Measurements from ENCODE around the gene MARCHF4.

MARCHF4 gene

GRCh38 chr2:216355711-216356110, 16.6 kb downstream of the MARCHF4 start:
- DNase-seq, result no peak
- in situ Hi-C loops (cut with HindIII; ENCODE audit: low pct_ligation_motif_present, low pct_unique_long_range_greater_than_20kb, low sequenced_read_pairs), result no loop called here

DNA sequence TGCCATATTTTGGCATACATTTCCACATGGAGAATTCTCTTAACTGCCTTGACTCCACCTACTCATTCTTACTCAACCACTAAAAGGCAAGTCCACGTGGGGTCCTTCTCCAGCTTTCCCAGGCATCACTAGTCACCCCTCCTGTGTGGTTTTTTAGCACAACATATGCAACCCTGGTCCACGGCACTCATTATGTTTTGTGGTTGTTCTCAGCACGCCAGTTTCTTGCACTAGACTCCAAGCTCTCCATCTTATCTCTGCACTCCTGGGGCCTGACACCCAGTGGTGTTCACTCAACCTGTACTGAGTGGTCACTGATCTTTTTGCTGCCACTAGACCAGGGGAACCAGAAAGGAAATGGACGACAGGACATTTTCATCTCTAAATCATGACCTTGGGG, 18.0 kb downstream of the MARCHF4 start:
- DNase-seq, result no peak
- in situ Hi-C loops (cut with HindIII; ENCODE audit: low pct_ligation_motif_present, low pct_unique_long_range_greater_than_20kb, low sequenced_read_pairs), result no loop called here

DNA sequence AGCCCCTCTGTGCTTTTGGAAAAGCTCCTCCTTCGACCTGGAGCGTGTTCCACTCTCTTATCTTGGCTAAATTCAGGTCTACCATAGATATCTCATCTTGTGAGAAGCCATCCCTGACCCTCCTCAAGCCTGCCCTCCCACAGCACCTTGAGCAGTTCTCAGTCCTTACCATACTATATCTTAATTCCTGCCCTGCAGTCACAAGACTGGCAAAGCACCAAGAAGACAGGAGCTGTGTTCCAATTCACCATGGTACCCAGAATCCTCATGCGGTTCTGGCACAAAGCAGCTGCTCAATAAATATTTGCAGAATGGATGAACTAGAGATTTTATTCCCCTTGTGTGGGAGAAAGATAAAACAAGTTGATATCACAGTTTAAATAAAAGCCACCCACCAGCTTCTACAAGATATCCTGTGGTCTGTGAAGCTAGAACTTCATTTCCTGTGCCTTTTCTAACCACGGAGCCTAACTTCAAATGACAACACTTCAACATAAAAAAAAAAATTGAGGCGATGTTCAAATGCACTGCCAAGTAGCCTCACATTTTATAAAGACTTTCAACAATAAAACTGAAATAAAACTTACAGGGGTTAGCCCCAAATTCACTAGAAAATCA, 19.5 kb downstream of the MARCHF4 start:
- in situ Hi-C loops (cut with HindIII; ENCODE audit: low pct_ligation_motif_present, low pct_unique_long_range_greater_than_20kb, low sequenced_read_pairs), result no loop called here
- no peak for DNase-seq

- DNase-seq, result no peak
- in situ Hi-C loops (cut with HindIII; ENCODE audit: low pct_ligation_motif_present, low pct_unique_long_range_greater_than_20kb, low sequenced_read_pairs), result no loop called here
Observed at GRCh38 chr2:216351172-216351925, 20.9 kb downstream of the MARCHF4 start.

DNA sequence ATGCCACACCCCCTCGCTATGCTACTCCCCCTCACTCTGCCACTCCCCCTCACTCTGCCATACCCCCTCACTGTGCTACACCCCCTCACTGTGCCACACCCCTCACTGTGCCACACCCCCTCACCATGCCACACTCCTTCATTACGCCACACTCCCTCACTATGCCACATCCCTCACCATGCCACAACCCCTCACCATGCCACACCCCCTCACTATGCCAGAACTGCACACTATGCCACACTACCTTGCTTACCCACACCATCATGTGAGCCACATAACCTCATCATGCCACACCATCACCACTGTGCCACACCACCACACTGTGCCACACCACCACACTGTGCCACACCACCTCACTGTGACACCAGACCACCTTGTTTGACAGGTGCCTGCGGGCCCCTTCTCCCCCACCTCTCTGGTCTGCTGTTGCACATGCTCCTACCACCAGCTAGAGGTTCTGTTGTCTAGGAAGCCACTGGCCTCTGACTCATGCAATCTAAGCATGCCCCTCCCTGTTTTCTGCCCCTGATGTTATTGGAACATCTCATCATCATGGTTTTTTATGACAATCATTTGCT, 22.0 kb downstream of the MARCHF4 start:
- in situ Hi-C loops (cut with HindIII; ENCODE audit: low pct_ligation_motif_present, low pct_unique_long_range_greater_than_20kb, low sequenced_read_pairs), result no loop called here
- DNase-seq, result peak; percentile 53

GRCh38 chr2:216349366-216349765, 22.9 kb downstream of the MARCHF4 start:
- no peak for DNase-seq
- in situ Hi-C loops (cut with HindIII; ENCODE audit: low pct_ligation_motif_present, low pct_unique_long_range_greater_than_20kb, low sequenced_read_pairs), result no loop called here

DNA sequence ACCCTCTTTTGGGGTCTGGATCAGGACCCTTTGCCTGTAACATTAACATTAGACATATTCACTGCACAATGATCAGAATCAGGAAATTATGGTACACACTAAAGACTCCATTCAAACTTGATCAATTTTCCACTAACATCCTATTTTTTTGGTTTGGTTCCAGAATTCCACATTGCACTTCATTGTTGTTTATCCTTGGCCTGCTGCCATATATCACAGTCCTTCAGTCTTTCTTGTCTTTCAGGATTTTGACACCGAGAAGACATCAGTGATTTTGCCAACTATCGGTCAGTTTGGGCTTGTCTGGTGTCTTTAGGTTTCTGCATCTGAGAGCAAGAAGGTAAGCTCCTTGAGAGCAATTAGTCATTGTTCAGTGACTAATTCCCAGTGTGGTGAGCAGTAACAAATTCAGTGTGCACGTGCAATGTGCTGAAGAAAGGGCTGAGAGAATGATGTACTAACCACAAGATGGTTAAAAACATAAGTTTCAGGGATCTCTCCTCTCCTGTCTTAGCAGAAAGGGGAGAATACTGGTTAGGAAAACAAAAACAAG, 23.5 kb downstream of the MARCHF4 start:
- in situ Hi-C loops (cut with HindIII; ENCODE audit: low pct_ligation_motif_present, low pct_unique_long_range_greater_than_20kb, low sequenced_read_pairs), result no loop called here
- DNase-seq, result peak; percentile 38

- no peak for DNase-seq
- in situ Hi-C loops (cut with HindIII; ENCODE audit: low pct_ligation_motif_present, low pct_unique_long_range_greater_than_20kb, low sequenced_read_pairs), result no loop called here
Observed at GRCh38 chr2:216346781-216347180, 25.5 kb downstream of the MARCHF4 start.

DNA sequence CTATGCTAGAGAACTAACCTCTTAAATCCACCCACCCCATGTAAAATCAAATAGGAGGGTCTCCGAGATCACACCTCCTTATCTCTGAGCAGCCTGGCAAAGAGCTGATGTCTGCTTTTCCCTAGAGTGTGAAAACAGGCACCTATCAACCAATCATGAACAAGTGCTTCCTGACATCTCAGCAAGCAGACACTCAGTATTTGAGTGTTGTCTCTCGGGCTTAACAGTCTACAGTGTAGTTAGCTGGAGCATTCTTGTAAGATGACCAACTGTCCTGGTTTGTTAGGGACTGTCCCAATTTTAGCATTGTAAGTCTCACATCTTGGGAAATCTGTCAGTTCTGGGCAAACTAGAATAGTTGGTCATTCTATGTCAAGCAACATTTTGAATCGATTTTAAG, 26.4 kb downstream of the MARCHF4 start:
- DNase-seq, result no peak
- in situ Hi-C loops (cut with HindIII; ENCODE audit: low pct_ligation_motif_present, low pct_unique_long_range_greater_than_20kb, low sequenced_read_pairs), result no loop called here

GRCh38 chr2:216344950-216345300, 27.4 kb downstream of the MARCHF4 start:
- in situ Hi-C loops (cut with HindIII; ENCODE audit: low pct_ligation_motif_present, low pct_unique_long_range_greater_than_20kb, low sequenced_read_pairs), result no loop called here
- no peak for DNase-seq

DNA sequence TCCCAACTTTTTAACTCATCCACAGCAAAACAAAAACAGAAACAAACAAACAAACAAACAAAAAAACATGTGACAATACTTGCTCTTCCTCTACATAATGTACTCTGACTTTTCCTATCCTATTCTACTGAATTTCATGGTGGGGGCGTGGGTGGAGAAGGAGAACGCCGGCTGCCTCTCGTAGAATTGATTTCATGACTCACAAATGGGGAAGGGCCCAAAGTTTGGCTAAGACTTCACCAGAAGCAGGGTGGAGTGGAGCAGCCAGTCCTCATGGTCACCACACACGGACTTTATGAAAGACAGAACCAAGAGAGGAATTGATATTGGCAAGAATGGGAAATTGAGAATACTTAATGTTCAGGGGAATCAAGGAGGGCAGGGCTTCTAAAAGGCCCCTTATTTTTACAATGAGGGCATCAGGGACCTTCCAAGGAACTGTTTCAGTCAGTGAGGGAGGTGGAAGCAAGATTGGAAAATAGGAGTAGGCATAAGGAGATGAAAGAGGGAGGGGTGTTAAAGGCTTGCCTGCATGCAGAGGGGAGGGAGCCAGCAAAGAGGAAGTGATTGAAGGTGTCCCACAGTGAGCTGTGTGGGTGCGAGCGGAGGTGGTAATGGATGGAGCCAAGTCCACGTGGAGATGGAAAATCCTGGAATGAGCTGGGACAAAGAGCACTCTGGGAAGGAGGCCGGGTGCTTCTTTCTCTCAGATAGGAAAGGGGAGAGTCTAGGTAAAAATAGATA, 27.9 kb downstream of the MARCHF4 start:
- no peak for DNase-seq
- in situ Hi-C loops (cut with HindIII; ENCODE audit: low pct_ligation_motif_present, low pct_unique_long_range_greater_than_20kb, low sequenced_read_pairs), result no loop called here

GRCh38 chr2:216343221-216343980, 28.9 kb downstream of the MARCHF4 start:
- DNase-seq, result no peak
- in situ Hi-C loops (cut with HindIII; ENCODE audit: low pct_ligation_motif_present, low pct_unique_long_range_greater_than_20kb, low sequenced_read_pairs), result no loop called here

DNA sequence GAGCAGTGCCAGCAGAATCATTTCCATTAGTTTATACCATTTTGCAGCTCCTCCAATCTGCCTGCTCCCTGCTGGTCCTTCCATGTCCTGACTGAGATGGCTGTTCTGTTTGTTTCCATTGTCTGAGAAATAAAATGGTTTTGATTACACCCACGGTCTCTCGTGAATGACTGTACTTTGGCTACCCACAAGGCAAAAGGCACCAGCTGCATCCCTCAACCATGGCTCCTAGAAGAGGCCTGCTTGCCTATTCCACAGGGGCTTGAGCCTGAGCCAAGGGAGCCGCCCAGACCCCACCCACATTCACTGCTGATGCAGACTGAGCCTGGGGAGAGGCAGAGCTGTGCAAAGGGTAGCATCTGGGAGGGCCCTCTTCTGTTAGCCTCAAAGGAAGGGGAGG, 31.2 kb downstream of the MARCHF4 start:
- in situ Hi-C loops (cut with HindIII; ENCODE audit: low pct_ligation_motif_present, low pct_unique_long_range_greater_than_20kb, low sequenced_read_pairs), result no loop called here
- no peak for DNase-seq

- in situ Hi-C loops (cut with HindIII; ENCODE audit: low pct_ligation_motif_present, low pct_unique_long_range_greater_than_20kb, low sequenced_read_pairs), result no loop called here
- DNase-seq, result no peak
Observed at GRCh38 chr2:216340280-216340631, 32.0 kb downstream of the MARCHF4 start.

GRCh38 chr2:216339456-216340279, 32.6 kb downstream of the MARCHF4 start:
- in situ Hi-C loops (cut with HindIII; ENCODE audit: low pct_ligation_motif_present, low pct_unique_long_range_greater_than_20kb, low sequenced_read_pairs), result no loop called here
- DNase-seq, result peak; percentile 32

DNA sequence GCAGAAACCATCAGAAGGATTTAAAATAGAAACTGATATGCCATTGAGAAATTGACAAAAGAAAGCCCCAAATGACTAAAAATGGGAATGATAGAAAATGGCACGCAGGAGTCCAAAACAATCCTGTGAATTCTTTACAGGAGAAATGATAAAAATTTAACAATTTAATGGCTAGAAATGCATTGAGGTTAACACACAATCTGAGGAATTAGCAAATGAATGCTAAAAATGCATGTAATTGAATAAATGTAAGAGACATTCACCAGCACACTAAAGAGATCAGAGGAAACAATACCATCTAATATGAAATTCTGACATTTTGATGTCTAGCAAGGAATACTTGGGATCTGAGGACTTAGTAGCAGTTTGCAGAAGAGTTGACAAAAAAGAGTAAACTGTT, 37.0 kb downstream of the MARCHF4 start:
- in situ Hi-C loops (cut with HindIII; ENCODE audit: low pct_ligation_motif_present, low pct_unique_long_range_greater_than_20kb, low sequenced_read_pairs), result no loop called here
- no peak for DNase-seq

GRCh38 chr2:216328347-216328746, 43.9 kb downstream of the MARCHF4 start:
- in situ Hi-C loops (cut with HindIII; ENCODE audit: low pct_ligation_motif_present, low pct_unique_long_range_greater_than_20kb, low sequenced_read_pairs), result no loop called here
- DNase-seq, result no peak

DNA sequence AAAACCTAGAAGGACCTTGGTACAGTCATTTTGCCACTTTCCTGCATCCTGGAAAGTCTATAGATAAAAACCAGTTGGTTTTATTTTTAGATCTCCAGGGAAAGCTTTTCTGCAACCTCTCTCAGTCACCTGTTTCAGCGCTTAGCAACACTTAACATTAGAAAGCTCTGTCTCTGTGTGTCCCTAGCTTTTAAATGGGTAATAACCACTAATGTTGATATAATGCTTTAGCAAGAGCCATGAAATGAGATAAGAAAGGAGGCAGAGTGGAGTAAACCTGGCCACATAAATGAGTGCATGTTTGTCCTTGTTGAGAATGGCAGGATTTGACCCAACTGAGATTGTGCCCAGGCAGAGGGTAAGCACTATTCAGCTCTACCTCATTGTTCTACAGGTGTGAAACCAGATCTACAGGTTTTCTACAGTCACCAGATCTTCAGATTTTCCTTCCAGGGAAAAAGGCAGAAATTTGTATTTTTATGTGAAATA, 44.8 kb downstream of the MARCHF4 start:
- in situ Hi-C loops (cut with HindIII; ENCODE audit: low pct_ligation_motif_present, low pct_unique_long_range_greater_than_20kb, low sequenced_read_pairs), result no loop called here

More for the DNA sequence above, 44.8 kb downstream of the MARCHF4 start:
- DNase-seq, result no peak

Data from ACHN (cell line).